Testis (tissue), 2 donors: ENCODE results near the gene GPC6.

ENCODE experiments used
- CTCF ChIP-seq, 3 experiments: fragments of 450-650 bp in 2 of 3; fragments of 200-600 bp in 1 of 3; sonication (generic) in 1 of 3; IDR thresholded peaks; one replicate each; pipeline ENCODE4 v1.5.1; 2016 to 2019; ENCODE audit warnings: antibody characterized with exemption in 3 of 3, mild to moderate bottlenecking in 2 of 3, moderate library complexity in 1 of 3
- POLR2A ChIP-seq: fragments of 450-650 bp; IDR thresholded peaks from one replicate; pipeline ENCODE4 v1.6.1; 2017; ENCODE audit warnings: antibody characterized with exemption, mild to moderate bottlenecking, moderate library complexity

GRCh38 chr13:93326234-93326811 lies 99.7 kb downstream of the GPC6 start:
- TF ChIP-seq CTCF (IDR thresholded peaks at IDR 0.05) (no peak), POLR2A (no peak)
